Glutamatergic neuron (in vitro differentiated cells): Measurements from ENCODE around the gene IL17A. TPM values are rescaled to one million over a fixed set of nuclear protein-coding genes. Genes with fewer than 3 reads are reported as not detected.

Experiments
- DNase-seq: peaks from one replicate; pipeline ENCODE4 v3.0.0; 2022
- H3K27ac Mint-ChIP-seq: one replicate; pipeline ENCODE4 v1.8.0; 2020; ENCODE audit warnings: mild to moderate bottlenecking, mixed read lengths, inconsistent platforms; ENCODE audit not compliant: unreplicated experiment
- H3K27me3 Mint-ChIP-seq: one replicate; pipeline ENCODE4 v1.8.0; 2020; ENCODE audit warnings: mild to moderate bottlenecking, moderate library complexity, mixed read lengths, inconsistent platforms; ENCODE audit not compliant: unreplicated experiment
- H3K36me3 Mint-ChIP-seq: one replicate; pipeline ENCODE4 v1.8.0; 2020; ENCODE audit warnings: mild to moderate bottlenecking, mixed read lengths, inconsistent platforms; ENCODE audit not compliant: unreplicated experiment
- H3K4me1 Mint-ChIP-seq: one replicate; pipeline ENCODE4 v1.8.0; 2020; ENCODE audit warnings: mild to moderate bottlenecking, low read depth, mixed read lengths, inconsistent platforms; ENCODE audit not compliant: unreplicated experiment
- H3K4me3 Mint-ChIP-seq: one replicate; pipeline ENCODE4 v1.8.0; 2020; ENCODE audit warnings: mild to moderate bottlenecking, mixed read lengths, inconsistent platforms; ENCODE audit not compliant: unreplicated experiment
- H3K9me3 Mint-ChIP-seq: one replicate; pipeline ENCODE4 v1.8.0; 2020; ENCODE audit warnings: mild to moderate bottlenecking, moderate library complexity, mixed read lengths, inconsistent platforms; ENCODE audit not compliant: unreplicated experiment
- total RNA-seq: library from RNA; stranded (reverse); fragmentation: NEBNext Ultra II Directional; extraction: Animal tissue kit (Norgen Biotek cat#: 25700); gene quantifications from one replicate; pipeline ENCODE4 v1.2.1, GENCODE V29; 2021; ENCODE audit not compliant: unreplicated experiment
- TF ChIP-seq, protein P1 (sequence below): fragments of 200-600 bp; sonication (generic); IDR thresholded peaks from one replicate; pipeline ENCODE4 v1.5.0; 2021; ENCODE audit not compliant: partially characterized antibody, unreplicated experiment

The IL17A gene
- total RNA-seq, 1 donor from 2014 or later = not detected

GRCh38 chr6:52221302-52221701 is 35.1 kb downstream of the IL17A start:
- TF ChIP-seq, protein P1, sequence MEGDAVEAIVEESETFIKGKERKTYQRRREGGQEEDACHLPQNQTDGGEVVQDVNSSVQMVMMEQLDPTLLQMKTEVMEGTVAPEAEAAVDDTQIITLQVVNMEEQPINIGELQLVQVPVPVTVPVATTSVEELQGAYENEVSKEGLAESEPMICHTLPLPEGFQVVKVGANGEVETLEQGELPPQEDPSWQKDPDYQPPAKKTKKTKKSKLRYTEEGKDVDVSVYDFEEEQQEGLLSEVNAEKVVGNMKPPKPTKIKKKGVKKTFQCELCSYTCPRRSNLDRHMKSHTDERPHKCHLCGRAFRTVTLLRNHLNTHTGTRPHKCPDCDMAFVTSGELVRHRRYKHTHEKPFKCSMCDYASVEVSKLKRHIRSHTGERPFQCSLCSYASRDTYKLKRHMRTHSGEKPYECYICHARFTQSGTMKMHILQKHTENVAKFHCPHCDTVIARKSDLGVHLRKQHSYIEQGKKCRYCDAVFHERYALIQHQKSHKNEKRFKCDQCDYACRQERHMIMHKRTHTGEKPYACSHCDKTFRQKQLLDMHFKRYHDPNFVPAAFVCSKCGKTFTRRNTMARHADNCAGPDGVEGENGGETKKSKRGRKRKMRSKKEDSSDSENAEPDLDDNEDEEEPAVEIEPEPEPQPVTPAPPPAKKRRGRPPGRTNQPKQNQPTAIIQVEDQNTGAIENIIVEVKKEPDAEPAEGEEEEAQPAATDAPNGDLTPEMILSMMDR = no peak
- H3K27ac Mint-ChIP-seq = no peak overlapping the region
- no peaks in the 10 kb centered on the region for H3K36me3 Mint-ChIP-seq
- H3K9me3 Mint-ChIP-seq = peaks cover 2% of the 10 kb centered on the region
- no peak for DNase-seq
- no peaks in the 10 kb centered on the region for H3K4me1 Mint-ChIP-seq
- H3K27me3 Mint-ChIP-seq = no peaks in the 10 kb centered on the region
- no peak overlapping the region for H3K4me3 Mint-ChIP-seq

DNA sequence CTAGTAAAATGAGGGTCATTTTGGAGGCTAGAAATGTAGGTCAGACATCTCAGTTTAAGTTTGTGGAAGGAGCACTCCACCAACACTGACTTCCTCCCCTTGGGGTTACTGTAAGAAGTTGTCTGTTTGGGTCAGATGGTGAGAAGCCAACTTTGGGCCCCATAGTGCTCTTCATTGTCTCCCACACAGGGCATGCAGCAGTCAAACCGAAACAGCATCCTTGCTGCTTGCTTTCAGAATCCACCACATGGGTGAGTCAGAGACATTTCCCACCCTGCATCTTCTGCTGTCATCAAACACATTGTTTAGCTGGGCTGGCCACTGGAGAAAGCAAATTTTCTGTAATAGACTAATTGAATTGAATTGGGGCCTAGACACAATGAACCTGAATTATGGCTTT is 41.3 kb downstream of the IL17A start:
- Mint-ChIP-seq H3K9me3 (peaks cover 2% of the 10 kb centered on the region), H3K36me3 (no peaks in the 10 kb centered on the region), H3K4me3 (no peak overlapping the region), H3K27ac (no peak overlapping the region), H3K4me1 (no peaks in the 10 kb centered on the region), H3K27me3 (no peaks in the 10 kb centered on the region)
- TF ChIP-seq, protein P1 = no peak
- DNase-seq = no peak

DNA sequence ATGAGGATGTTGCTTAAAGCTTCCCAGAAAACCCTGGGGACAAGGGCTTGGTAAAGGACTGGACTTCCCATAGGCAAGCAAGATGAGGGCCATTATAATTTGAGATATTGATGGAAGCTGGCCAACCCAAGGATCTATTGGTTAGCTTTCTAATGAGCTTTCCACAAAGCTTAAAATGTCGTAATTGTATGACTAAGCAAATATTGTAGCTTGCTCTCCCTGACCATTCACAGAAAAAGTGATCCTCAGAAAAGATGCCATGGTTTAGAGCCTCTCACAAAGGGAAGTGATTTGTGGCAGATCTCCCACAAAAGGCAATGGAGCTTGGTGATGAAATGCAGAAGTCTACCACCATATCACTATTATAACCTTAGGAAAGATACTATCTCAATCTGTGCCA is 44.5 kb downstream of the IL17A start:
- no peaks in the 10 kb centered on the region for H3K27me3 Mint-ChIP-seq
- no peak for DNase-seq
- no peak overlapping the region for H3K27ac Mint-ChIP-seq
- H3K4me1 Mint-ChIP-seq = no peaks in the 10 kb centered on the region
- TF ChIP-seq, protein P1 = no peak
- H3K9me3 Mint-ChIP-seq = no peaks in the 10 kb centered on the region
- no peaks in the 10 kb centered on the region for H3K36me3 Mint-ChIP-seq
- no peak overlapping the region for H3K4me3 Mint-ChIP-seq

DNA sequence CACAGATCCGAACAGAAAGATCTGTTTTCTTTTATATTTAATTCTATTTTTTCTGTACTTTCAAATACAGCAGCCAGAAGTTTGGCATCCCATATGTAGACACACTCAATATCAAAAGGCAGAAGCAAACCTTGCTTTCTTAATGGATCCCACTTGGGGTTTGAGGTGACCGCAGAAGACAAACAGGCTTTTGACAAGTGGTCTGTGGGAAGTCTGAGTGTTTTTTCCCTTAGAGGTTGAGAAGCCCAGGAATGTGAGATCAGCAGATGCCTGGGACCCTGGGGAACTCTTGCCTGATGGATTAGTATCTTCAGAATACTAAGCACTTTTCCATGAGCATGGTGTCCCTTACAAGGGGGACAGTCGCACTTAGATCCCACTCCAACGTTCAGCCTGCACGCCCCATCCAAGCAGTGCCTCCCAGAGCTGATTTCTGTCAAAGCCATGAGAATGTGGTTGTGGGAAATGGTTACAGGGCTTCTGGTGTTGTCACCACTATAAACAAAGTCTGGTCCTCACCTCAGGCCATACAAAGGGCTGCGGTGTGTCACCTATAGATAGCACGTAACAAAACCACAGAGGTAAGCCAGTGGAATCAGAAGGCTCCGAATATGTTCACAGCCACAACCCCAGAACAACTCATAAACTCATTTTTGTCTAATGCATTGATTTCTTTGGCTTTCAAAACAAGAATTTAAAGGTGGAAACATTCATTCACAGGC is 45.4 kb downstream of the IL17A start:
- no peak for DNase-seq
- Mint-ChIP-seq H3K4me3 (no peak overlapping the region), H3K36me3 (no peaks in the 10 kb centered on the region), H3K9me3 (no peaks in the 10 kb centered on the region), H3K27ac (no peak overlapping the region), H3K27me3 (peaks cover 1% of the 10 kb centered on the region), H3K4me1 (no peaks in the 10 kb centered on the region)
- TF ChIP-seq, protein P1 = no peak

DNA sequence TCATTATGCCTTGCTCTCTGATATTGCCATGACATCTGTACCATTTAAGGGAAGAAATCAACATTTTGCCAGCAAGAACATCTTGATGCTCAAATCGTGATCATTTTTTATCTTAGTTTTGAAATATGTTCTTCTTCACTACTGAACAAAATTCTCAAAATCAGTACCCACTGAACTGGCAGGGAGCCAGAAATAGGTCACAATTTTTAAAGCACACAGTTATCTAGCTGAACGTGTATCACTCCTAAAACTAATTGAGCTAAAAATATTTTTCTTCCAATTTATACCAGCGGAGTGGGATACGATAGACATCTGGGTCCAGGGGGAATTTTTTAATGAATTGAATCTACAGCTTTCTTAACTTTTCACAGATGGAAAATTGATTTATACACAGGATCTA is 46.8 kb downstream of the IL17A start:
- H3K27me3 Mint-ChIP-seq = peaks cover 1% of the 10 kb centered on the region
- no peaks in the 10 kb centered on the region for H3K4me1 Mint-ChIP-seq
- no peak overlapping the region for H3K27ac Mint-ChIP-seq
- TF ChIP-seq, protein P1 = no peak
- H3K36me3 Mint-ChIP-seq = no peaks in the 10 kb centered on the region
- H3K9me3 Mint-ChIP-seq = no peaks in the 10 kb centered on the region
- H3K4me3 Mint-ChIP-seq = no peak overlapping the region
- no peak for DNase-seq
